Kidney (tissue), 14 donors: ENCODE results near the gene GRIK1. TPM values are rescaled to one million over a fixed set of nuclear protein-coding genes. Genes with fewer than 3 reads are reported as not detected.

Experiments
- DNase-seq, 5 donors: peaks; one replicate each; pipeline ENCODE4 v3.0.0-alpha.2; 2013 to 2020
- FAIRE-seq: peaks from 2 replicates; lab custom pipeline; 2012; peaks lifted over from hg19 to GRCh38; lab: Jason Lieb, UNC
- H3K27ac ChIP-seq, 2 donors: one replicate each; pipeline ENCODE4 v1.7.0; 2013; ENCODE audit warnings: low read depth in 2 of 2, low read length in 2 of 2, inconsistent platforms in 1 of 2
- H3K27me3 ChIP-seq: one replicate; pipeline ENCODE4 v1.7.1; 2013; ENCODE audit warnings: low read length, inconsistent platforms; ENCODE audit not compliant: control insufficient read depth, insufficient read depth
- H3K36me3 ChIP-seq, 3 donors: one replicate each; pipeline versions ENCODE4 v1.7.0 to v1.7.1; 2013; ENCODE audit warnings: low read length in 3 of 3, control low read depth in 1 of 3, inconsistent platforms in 1 of 3; ENCODE audit not compliant: insufficient read depth in 3 of 3, control insufficient read depth in 2 of 3
- H3K4me1 ChIP-seq, 3 donors: one replicate each; pipeline versions ENCODE4 v1.7.0 to v1.7.1; 2013; ENCODE audit warnings: low read length in 3 of 3, inconsistent platforms in 1 of 3, low read depth in 1 of 3; ENCODE audit not compliant: control insufficient read depth in 2 of 3, insufficient read depth in 2 of 3
- H3K4me3 ChIP-seq, 3 donors: one replicate each; pipeline versions ENCODE4 v1.7.0 to v1.8.1; 2013; ENCODE audit warnings: low read length in 3 of 3, control low read depth in 1 of 3, inconsistent platforms in 1 of 3
- H3K9ac ChIP-seq, 3 donors: one replicate each; pipeline versions ENCODE4 v1.7.0 to v1.7.1; 2013; ENCODE audit warnings: low read length in 3 of 3, control low read depth in 1 of 3, inconsistent platforms in 1 of 3
- H3K9me3 ChIP-seq, 3 donors: one replicate each; pipeline versions ENCODE4 v1.7.0 to v1.7.1; 2013; ENCODE audit warnings: low read length in 3 of 3, control low read depth in 1 of 3, inconsistent platforms in 1 of 3; ENCODE audit not compliant: control insufficient read depth in 2 of 3, insufficient read depth in 1 of 3
- intact Hi-C: fragments of 100-400 bp; cut with DNase I; formaldehyde crosslinking; loops from one replicate; pipeline ENCODE4 v1.11.1; 2022
- polyA plus RNA-seq: library from polyadenylated mRNA; stranded (reverse); fragments of 350-450 nt; fragmentation: Illumina TruSeq; extraction: RNeasy Lipid Tissue Mini Kit (QIAGEN cat#74804); gene quantifications from one replicate; pipeline ENCODE4 v1.2.3, GENCODE V29; 2014; ENCODE audit warnings: low read depth, low replicate concordance; ENCODE audit not compliant: insufficient read depth
- total RNA-seq: library from RNA; stranded (reverse); fragmentation: NEBNext Ultra II Directional; extraction: Animal tissue kit (Norgen Biotek cat#: 25700); gene quantifications from one replicate; pipeline ENCODE4 v1.2.1, GENCODE V29; 2021
- TF ChIP-seq, protein P1 (sequence below): IDR thresholded peaks from 3 replicates; pipeline ENCODE4 v1.5.1; 2012; ENCODE audit warnings: mild to moderate bottlenecking, moderate library complexity, borderline replicate concordance; ENCODE audit not compliant: insufficient read depth; ENCODE audit errors: extremely low read depth
- donor health status: control.
- donor health status: control.
- donor health status: control.
- donor health status: control.
- donor health status: control.
- donor health status: DM: yes; HTN: yes; CAD: no.
- donor health status: Normal renal cell carcinoma (clear cell type).

GRIK1 gene
- total and polyA plus RNA-seq, 2 donors from 2014 or later: not detected

DNA sequence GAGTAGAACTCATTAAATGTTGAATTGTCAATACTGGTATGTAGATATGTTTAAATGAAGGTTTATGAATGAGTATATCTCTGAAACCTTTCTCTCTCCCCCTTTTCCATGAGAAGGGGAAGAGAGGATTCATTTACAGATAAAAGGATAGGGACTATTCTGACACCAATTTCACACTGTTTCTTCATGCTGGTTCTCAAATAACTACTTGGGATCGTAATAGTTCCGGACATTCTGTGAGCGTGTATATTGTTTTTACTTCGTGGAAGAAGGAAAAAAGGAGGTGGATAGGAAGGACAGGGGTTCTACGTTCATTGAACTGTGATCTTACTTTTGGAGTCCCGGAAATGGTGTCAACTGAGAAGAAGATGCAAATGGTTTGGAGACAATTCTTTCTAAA lies 284.2 kb downstream of the GRIK1 start:
- FAIRE-seq (no peak), DNase-seq (no peak)
- Histone ChIP-seq H3K9ac (no peak overlapping the region), H3K36me3 (no peaks in the 10 kb centered on the region), H3K4me1 (no peaks in the 10 kb centered on the region), H3K4me3 (no peak overlapping the region), H3K9me3 (no peaks in the 10 kb centered on the region), H3K27me3 (no peaks in the 10 kb centered on the region), H3K27ac (no peak overlapping the region)
- TF ChIP-seq, protein P1, sequence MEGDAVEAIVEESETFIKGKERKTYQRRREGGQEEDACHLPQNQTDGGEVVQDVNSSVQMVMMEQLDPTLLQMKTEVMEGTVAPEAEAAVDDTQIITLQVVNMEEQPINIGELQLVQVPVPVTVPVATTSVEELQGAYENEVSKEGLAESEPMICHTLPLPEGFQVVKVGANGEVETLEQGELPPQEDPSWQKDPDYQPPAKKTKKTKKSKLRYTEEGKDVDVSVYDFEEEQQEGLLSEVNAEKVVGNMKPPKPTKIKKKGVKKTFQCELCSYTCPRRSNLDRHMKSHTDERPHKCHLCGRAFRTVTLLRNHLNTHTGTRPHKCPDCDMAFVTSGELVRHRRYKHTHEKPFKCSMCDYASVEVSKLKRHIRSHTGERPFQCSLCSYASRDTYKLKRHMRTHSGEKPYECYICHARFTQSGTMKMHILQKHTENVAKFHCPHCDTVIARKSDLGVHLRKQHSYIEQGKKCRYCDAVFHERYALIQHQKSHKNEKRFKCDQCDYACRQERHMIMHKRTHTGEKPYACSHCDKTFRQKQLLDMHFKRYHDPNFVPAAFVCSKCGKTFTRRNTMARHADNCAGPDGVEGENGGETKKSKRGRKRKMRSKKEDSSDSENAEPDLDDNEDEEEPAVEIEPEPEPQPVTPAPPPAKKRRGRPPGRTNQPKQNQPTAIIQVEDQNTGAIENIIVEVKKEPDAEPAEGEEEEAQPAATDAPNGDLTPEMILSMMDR: no peak
- intact Hi-C loops: no loop called here

- no peaks in the 10 kb centered on the region for H3K36me3 ChIP-seq
- no peak overlapping the region for H3K27ac ChIP-seq
- FAIRE-seq: no peak
- H3K27me3 ChIP-seq: no peaks in the 10 kb centered on the region
- intact Hi-C loops: no loop called here
- H3K9ac ChIP-seq: no peak overlapping the region
- TF ChIP-seq, protein P1: no peak
- DNase-seq: no peak
- H3K4me1 ChIP-seq: no peaks in the 10 kb centered on the region
- no peaks in the 10 kb centered on the region for H3K9me3 ChIP-seq
- H3K4me3 ChIP-seq: no peak overlapping the region
Observed at GRCh38 chr21:29654855-29655254, 284.9 kb downstream of the GRIK1 start.

DNA sequence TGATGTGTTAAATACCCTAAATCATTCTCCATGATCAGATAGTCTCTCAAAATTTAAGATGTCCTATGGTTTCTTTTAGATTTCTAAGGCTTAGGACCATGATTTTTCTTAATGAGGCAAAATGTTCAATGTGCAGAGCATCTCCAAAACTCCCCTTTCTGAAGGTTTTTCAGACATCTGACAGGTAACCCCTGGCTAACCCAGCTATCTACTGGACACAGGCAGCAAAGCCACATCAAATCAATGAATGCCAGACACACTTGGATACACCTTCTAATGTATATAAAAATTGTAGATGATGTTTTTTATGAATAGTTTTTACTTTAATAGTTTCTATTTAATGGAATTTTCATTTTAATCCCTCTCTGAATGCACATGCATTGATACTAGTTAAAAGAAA lies 285.6 kb downstream of the GRIK1 start:
- Histone ChIP-seq H3K9ac (no peak overlapping the region), H3K27me3 (no peaks in the 10 kb centered on the region), H3K9me3 (no peaks in the 10 kb centered on the region), H3K4me1 (no peaks in the 10 kb centered on the region), H3K4me3 (no peak overlapping the region), H3K27ac (no peak overlapping the region), H3K36me3 (no peaks in the 10 kb centered on the region)
- intact Hi-C loops: no loop called here
- TF ChIP-seq, protein P1: no peak
- DNase-seq (no peak), FAIRE-seq (no peak)

DNA sequence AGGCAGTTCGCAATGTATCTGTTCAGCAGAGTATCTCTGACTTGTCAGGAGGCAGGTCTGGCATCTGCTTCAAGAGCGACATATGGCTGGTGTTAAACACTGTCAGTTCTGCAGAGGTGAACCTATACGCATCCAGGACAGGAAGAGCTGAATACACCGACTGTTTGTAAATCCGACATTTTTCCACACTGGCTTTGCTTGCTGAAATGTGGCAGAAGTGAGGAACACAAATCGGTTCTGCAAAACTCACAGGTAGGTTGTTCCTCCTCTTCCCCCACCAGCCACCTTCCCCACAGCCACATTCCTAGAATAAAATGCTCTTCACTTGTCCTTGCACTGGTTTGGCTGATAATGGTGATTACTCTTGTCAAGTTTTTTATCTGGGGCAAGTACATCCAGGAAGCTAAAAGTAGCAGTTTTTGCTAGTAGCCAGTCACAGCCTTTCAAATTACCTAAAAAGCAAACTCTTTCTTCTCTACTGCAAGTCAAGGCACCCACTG lies 289.2 kb downstream of the GRIK1 start:
- DNase-seq: no peak
- no peaks in the 10 kb centered on the region for H3K36me3 ChIP-seq

More for the DNA sequence above, 289.2 kb downstream of the GRIK1 start:
- no peak overlapping the region for H3K9ac ChIP-seq
- H3K27ac ChIP-seq: no peak overlapping the region
- intact Hi-C loops: no loop called here
- H3K9me3 ChIP-seq: no peaks in the 10 kb centered on the region
- no peak for FAIRE-seq
- TF ChIP-seq, protein P1: no peak
- H3K4me1 ChIP-seq: peaks cover 0 to 2% (median 0%) of the 10 kb centered on the region in 3 donors
- H3K4me3 ChIP-seq: no peak overlapping the region
- no peaks in the 10 kb centered on the region for H3K27me3 ChIP-seq
